Measurements from ENCODE around the gene TJP1.

DNA sequence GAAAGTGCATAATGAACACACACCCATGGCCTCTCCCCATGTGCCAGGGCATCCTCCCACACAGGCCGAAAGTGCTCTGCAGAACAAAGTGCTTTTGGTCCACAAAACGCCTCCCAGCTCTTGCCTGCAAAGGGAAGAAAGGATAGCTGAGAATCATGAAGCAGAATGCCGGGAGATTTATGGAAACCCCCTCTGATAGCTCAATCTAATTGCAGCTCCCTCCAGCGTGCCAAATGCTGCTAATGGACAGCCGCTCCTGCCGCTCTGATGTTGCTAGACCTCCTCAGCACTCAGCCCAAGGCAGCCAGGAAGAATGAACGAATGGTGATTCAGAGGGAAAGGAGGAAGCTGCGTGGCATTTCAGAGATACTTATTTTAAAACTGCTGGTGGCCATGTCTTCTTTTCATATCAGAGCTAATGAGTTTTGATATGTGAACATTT is 145.3 kb downstream of the TJP1 start:
- TF ChIP-seq GATA3 (IDR thresholded peaks at IDR 0.05; ENCODE audit: low read depth, low read length) = no peak
- TF ChIP-seq GATA2 (IDR thresholded peaks at IDR 0.05; ENCODE audit: low read depth, low read length) = no peak
